Endothelial cell of umbilical vein (primary cell): ENCODE results near the gene KCNS3. TPM values are rescaled to one million over a fixed set of nuclear protein-coding genes. Genes with fewer than 3 reads are reported as not detected.

Experiments
- BruUV-seq: library from RNA; stranded (reverse); fragments of 400-500 nt; replicated peaks from 2 replicates; lab custom pipeline; 2021; lab: Mats Ljungman, UMichigan
- CTCF ChIA-PET: fragments of 300-600, 350-600 bp; sonication (Branson Sonifier 250); formaldehyde crosslinking; loops from one replicate; lab custom pipeline; 2021; ENCODE audit warnings: antibody characterized with exemption, inconsistent platforms; lab: Charles Lee
- POLR2A ChIA-PET: fragments of 300-600, 350-600 bp; sonication (Branson Sonifier 250); formaldehyde crosslinking; loops from one replicate; lab custom pipeline; 2021; ENCODE audit warnings: antibody characterized with exemption, inconsistent platforms; lab: Charles Lee
- DNase-seq: peaks from one replicate; pipeline ENCODE4 v3.0.0-alpha.2; 2011; ENCODE audit warnings: low read depth, low spot score
- FAIRE-seq: peaks from 2 replicates; lab custom pipeline; 2011; peaks lifted over from hg19 to GRCh38; lab: Jason Lieb, UNC
- H2AFZ ChIP-seq: 2 replicates; pipeline ENCODE4 v1.6.0; 2012; ENCODE audit warnings: low read depth, low read length, control low read depth, inconsistent platforms
- H3K27ac ChIP-seq: 2 replicates; pipeline ENCODE4 v1.5.1; 2011; ENCODE audit warnings: low read depth, mild to moderate bottlenecking, control low read depth, low read length, moderate library complexity; ENCODE audit not compliant: insufficient read depth
- H3K27me3 ChIP-seq, 2 experiments: 2 replicates each; pipeline versions ENCODE4 v1.6.0 to v1.6.1; 2011; ENCODE audit warnings: low read length in 2 of 2, mixed read lengths in 1 of 2; ENCODE audit not compliant: control insufficient read depth in 2 of 2, insufficient read depth in 2 of 2
- H3K36me3 ChIP-seq, 2 experiments: 2 replicates in 1 of 2; 3 replicates in 1 of 2; pipeline ENCODE4 v1.5.1; 2011; ENCODE audit warnings: low read length in 2 of 2, mild to moderate bottlenecking in 1 of 2, moderate library complexity in 1 of 2; ENCODE audit not compliant: control insufficient read depth in 2 of 2, insufficient read depth in 2 of 2; ENCODE audit errors: extremely low read depth in 1 of 2
- H3K4me1 ChIP-seq: 3 replicates; pipeline ENCODE4 v1.5.1; 2011; ENCODE audit warnings: mild to moderate bottlenecking, low read length; ENCODE audit not compliant: control insufficient read depth, insufficient read depth; ENCODE audit errors: extremely low read depth
- H3K4me2 ChIP-seq: 2 replicates; pipeline ENCODE4 v1.6.1; 2011; ENCODE audit warnings: low read length, control low read depth, mixed read lengths; ENCODE audit not compliant: insufficient read depth
- H3K4me3 ChIP-seq, 3 experiments: fragments of 200-600 bp in 1 of 3; sonication (generic), shearing (Covaris generic) in 1 of 3; replicated peaks in 1 of 3; 2 replicates each; pipeline ENCODE4 v1.5.1; 2011 to 2016; ENCODE audit warnings: control low read depth in 3 of 3, low read length in 3 of 3, mild to moderate bottlenecking in 2 of 3, inconsistent platforms in 1 of 3, low read depth in 1 of 3, moderate library complexity in 1 of 3; ENCODE audit not compliant: insufficient read depth in 1 of 3
- H3K79me2 ChIP-seq: 2 replicates; pipeline ENCODE4 v1.6.0; 2012; ENCODE audit warnings: low read length, inconsistent platforms; ENCODE audit not compliant: control insufficient read depth, insufficient read depth
- H3K9ac ChIP-seq: replicated peaks from 2 replicates; pipeline ENCODE3; 2011; ENCODE audit warnings: low read length, control low read depth; ENCODE audit not compliant: insufficient read depth; ENCODE audit errors: extremely low read depth
- H3K9me1 ChIP-seq: replicated peaks from 3 replicates; pipeline ENCODE4 v1.6.0; 2011; ENCODE audit warnings: mild to moderate bottlenecking, low read length; ENCODE audit not compliant: control insufficient read depth, insufficient read depth; ENCODE audit errors: extremely low read depth
- H3K9me3 ChIP-seq: replicated peaks from 2 replicates; pipeline ENCODE4 v1.5.1; 2012; ENCODE audit warnings: low read length, inconsistent platforms; ENCODE audit not compliant: control insufficient read depth, insufficient read depth
- H4K20me1 ChIP-seq: replicated peaks from 2 replicates; pipeline ENCODE3; 2011; ENCODE audit warnings: mild to moderate bottlenecking, low read length; ENCODE audit not compliant: control insufficient read depth, insufficient read depth; ENCODE audit errors: extremely low read depth
- CTCF ChIP-seq, 2 donors: IDR thresholded peaks; 1 replicate in 1 of 2; 2 replicates in 1 of 2; pipeline ENCODE4 v1.5.1; 2011; ENCODE audit warnings: low read length in 2 of 2, mild to moderate bottlenecking in 2 of 2, moderate library complexity in 2 of 2, control low read depth in 1 of 2, inconsistent platforms in 1 of 2, low read depth in 1 of 2; ENCODE audit not compliant: insufficient read depth in 1 of 2; ENCODE audit errors: extremely low read depth in 1 of 2
- EZH2 ChIP-seq: IDR thresholded peaks from 2 replicates; pipeline ENCODE4 v1.6.1; 2012; ENCODE audit warnings: borderline replicate concordance, low read depth, mild to moderate bottlenecking, moderate library complexity, low read length, inconsistent platforms; ENCODE audit not compliant: severe bottlenecking
- FOS ChIP-seq: IDR thresholded peaks from 2 replicates; pipeline ENCODE4 v1.6.1; 2011; ENCODE audit warnings: mild to moderate bottlenecking, low read length, moderate library complexity, borderline replicate concordance; ENCODE audit not compliant: insufficient read depth
- GATA2 ChIP-seq: IDR thresholded peaks from 2 replicates; pipeline ENCODE4 v1.7.0; 2011; ENCODE audit warnings: low read depth, mild to moderate bottlenecking, moderate library complexity, mixed read lengths, low read length; ENCODE audit not compliant: insufficient read length, insufficient read depth
- JUN ChIP-seq: IDR thresholded peaks from 2 replicates; pipeline ENCODE4 v1.6.1; 2011; ENCODE audit warnings: borderline replicate concordance, low read depth; ENCODE audit not compliant: insufficient read length, insufficient read depth
- MAX ChIP-seq: IDR thresholded peaks from 2 replicates; pipeline ENCODE4 v1.6.1; 2011; ENCODE audit not compliant: insufficient read depth, insufficient read length
- MYC ChIP-seq: IDR thresholded peaks from one replicate; pipeline ENCODE4 v1.6.1; 2011; ENCODE audit warnings: mild to moderate bottlenecking, low read depth, low read length
- POLR2A ChIP-seq: IDR thresholded peaks from 2 replicates; pipeline ENCODE4 v1.6.1; 2012; ENCODE audit warnings: low read depth, mild to moderate bottlenecking, control low read depth, low read length
- POLR2AphosphoS5 ChIP-seq: IDR thresholded peaks from 2 replicates; pipeline ENCODE4 v1.6.1; 2012; ENCODE audit warnings: low read depth, mild to moderate bottlenecking, control low read depth, low read length, moderate library complexity; ENCODE audit not compliant: insufficient read depth
- dilution Hi-C: fragments of 300-500 bp; cut with MboI; formaldehyde crosslinking; loops from one replicate; pipeline ENCODE4 v1.15.0; 2019; ENCODE audit warnings: low sequenced_read_pairs; ENCODE audit not compliant: extremely low pct_ligation_motif_present
- intact Hi-C: fragments of 100-400 bp; cut with micrococcal nuclease; formaldehyde crosslinking; loops from one replicate; pipeline ENCODE4 v1.10.0; 2022
- polyA plus RNA-seq, 4 experiments: library from polyadenylated mRNA; depleted of rRNA in 3 of 4; stranded (reverse) in 3 of 4; unstranded in 1 of 4; fragments of >200 nt; gene quantifications; 2 replicates each; pipeline versions ENCODE4 v1.2.1 to v1.2.3, GENCODE V29; 2011 to 2012; ENCODE audit warnings: missing spikeins in 1 of 4
- total RNA-seq: library from RNA; stranded (reverse); gene quantifications from 2 replicates; pipeline ENCODE4 v1.2.3, GENCODE V29; 2021

The KCNS3 gene
- total and polyA plus RNA-seq, 2 donors (not counting 3 experiments of a cell fraction or from before 2014, with no cell fraction given) = 0.75 to 2.4 TPM

- H3K9me1 ChIP-seq = no peaks in the 10 kb centered on the region
- no TSS peak for BruUV-seq
Measured at GRCh38 chr2:17863539-17863938, 14.9 kb upstream of the KCNS3 start.

GRCh38 chr2:17864676-17865075 is 13.8 kb upstream of the KCNS3 start:
- Histone ChIP-seq H3K4me2 (no peak overlapping the region), H3K36me3 (no peaks in the 10 kb centered on the region), H2AFZ (no peak overlapping the region), H3K79me2 (no peaks in the 10 kb centered on the region), H3K4me3 (no peak overlapping the region), H3K9me3 (no peaks in the 10 kb centered on the region), H3K9me1 (no peaks in the 10 kb centered on the region), H3K9ac (no peak overlapping the region), H3K4me1 (no peaks in the 10 kb centered on the region), H4K20me1 (no peaks in the 10 kb centered on the region), H3K27me3 (no peaks in the 10 kb centered on the region), H3K27ac (no peak overlapping the region)
- dilution Hi-C loops = no loop called here
- TF ChIP-seq CTCF (IDR thresholded peaks at IDR 0.05; ENCODE audit: extremely low read depth in 1 of 2, insufficient read depth in 1 of 2, low read depth in 1 of 2, low read length in 2 of 2) = no peak
- TF ChIP-seq MAX = no peak
- no peak for TF ChIP-seq EZH2
- TF ChIP-seq MYC = no peak
- no peak for TF ChIP-seq POLR2AphosphoS5
- TF ChIP-seq GATA2 = no peak
- TF ChIP-seq POLR2A = no peak
- TF ChIP-seq JUN = no peak
- no peak for TF ChIP-seq FOS
- ChIA-PET CTCF (interaction anchor here (1.0 kb wide), 1 partner anchor 285 kb away, joined by 3 read pairs; no protein-coding TSS in a partner anchor), POLR2A (no interaction called here)
- BruUV-seq = no TSS peak
- DNase-seq (no peak), FAIRE-seq (no peak)
- intact Hi-C loops = no loop called here

More at GRCh38 chr2:17863539-17863938, 14.9 kb upstream of the KCNS3 start:
- ChIA-PET POLR2A (no interaction called here), CTCF (interaction anchor here (1.0 kb wide), 1 partner anchor 286 kb away, joined by 3 read pairs; no protein-coding TSS in a partner anchor)
- Histone ChIP-seq H3K79me2 (no peaks in the 10 kb centered on the region), H3K27ac (no peak overlapping the region), H3K4me1 (no peaks in the 10 kb centered on the region), H3K9ac (no peak overlapping the region), H3K4me3 (no peak overlapping the region), H3K36me3 (no peaks in the 10 kb centered on the region), H2AFZ (no peak overlapping the region), H3K9me3 (no peaks in the 10 kb centered on the region), H3K27me3 (no peaks in the 10 kb centered on the region), H3K4me2 (no peak overlapping the region), H4K20me1 (no peaks in the 10 kb centered on the region)
- DNase-seq (no peak), FAIRE-seq (no peak)
- TF ChIP-seq POLR2A = no peak
- TF ChIP-seq MAX = no peak
- TF ChIP-seq FOS = no peak
- intact Hi-C loops = no loop called here
- dilution Hi-C loops = no loop called here
